Activated CD4-positive, alpha-beta T cell treated with anti-CD3 and anti-CD28 coated beads, Interleukin-2, Interleukin-4, amounts not matched to agents 100 ng/mL and 50 ng/mL, durations not matched to agents 16 hours and 8 hours (primary cell): ENCODE measurements around the gene PCCA.
"Not testable (repeated sequence)": the region's sequence is repeated elsewhere in the genome, so short reads cannot be mapped to it uniquely, and the experiment has no call there.

ENCODE experiments used
- DNase-seq: peaks from one replicate; pipeline ENCODE4 v3.0.0-alpha.2; 2020; ENCODE audit warnings: low spot score

The PCCA gene

DNA sequence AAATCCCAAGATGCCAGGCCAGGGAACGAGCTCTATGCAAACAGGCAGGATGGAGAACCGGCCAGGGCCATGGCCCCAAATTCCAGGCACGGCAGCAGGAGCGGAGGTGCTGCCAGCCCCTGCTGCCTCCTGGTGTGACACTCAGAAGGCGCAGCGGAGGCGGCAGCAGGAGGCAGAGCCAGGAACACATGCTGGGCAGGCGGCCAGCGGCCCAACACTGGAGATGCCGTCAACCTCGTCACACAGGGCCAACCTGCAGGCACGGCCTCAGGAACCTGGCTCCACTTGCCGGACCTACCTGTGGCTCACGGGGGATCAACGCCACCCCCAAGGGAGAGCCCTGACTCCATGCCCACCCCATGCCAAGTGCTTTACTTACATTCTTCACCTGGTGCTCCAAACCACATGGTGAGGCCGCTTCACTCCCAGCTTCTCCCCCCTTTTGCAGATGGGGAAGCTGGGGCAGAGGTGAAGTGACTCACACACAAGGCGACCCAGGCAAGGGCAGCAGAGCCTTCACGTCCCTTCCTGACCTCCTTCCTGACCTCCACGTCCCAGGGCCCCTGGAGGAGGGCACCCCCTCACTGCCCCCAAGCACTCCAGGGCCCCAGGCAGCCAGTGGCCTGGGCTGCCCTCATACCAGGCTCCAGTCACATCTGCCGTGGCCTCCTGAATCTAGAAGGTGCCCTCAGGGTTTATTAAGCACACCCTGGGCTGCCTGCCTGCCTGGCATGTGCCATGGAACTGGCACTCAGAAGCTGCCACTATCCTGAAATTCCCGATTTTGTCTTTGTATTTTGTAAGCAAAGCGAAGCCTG lies 456.2 kb downstream of the PCCA start:
- DNase-seq: no peak

DNA sequence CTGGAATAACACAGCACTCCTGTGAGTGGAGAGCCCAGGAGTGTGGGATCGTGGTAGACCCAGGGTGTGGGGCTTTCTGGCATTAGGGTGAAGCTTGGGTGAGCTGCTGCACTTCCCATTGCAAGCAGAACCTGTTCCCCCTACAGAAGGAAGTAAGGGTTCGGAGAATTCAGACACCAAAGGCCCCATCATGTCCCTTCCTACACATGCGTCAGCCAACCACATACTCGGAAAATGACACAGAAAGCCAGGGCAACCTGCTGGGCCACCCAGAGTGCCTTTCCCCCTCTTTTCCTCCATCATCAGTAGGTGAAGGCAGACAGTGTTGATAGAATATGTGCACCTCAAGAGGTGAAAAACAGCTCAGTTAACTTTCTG lies 456.8 kb downstream of the PCCA start:
- no peak for DNase-seq

DNA sequence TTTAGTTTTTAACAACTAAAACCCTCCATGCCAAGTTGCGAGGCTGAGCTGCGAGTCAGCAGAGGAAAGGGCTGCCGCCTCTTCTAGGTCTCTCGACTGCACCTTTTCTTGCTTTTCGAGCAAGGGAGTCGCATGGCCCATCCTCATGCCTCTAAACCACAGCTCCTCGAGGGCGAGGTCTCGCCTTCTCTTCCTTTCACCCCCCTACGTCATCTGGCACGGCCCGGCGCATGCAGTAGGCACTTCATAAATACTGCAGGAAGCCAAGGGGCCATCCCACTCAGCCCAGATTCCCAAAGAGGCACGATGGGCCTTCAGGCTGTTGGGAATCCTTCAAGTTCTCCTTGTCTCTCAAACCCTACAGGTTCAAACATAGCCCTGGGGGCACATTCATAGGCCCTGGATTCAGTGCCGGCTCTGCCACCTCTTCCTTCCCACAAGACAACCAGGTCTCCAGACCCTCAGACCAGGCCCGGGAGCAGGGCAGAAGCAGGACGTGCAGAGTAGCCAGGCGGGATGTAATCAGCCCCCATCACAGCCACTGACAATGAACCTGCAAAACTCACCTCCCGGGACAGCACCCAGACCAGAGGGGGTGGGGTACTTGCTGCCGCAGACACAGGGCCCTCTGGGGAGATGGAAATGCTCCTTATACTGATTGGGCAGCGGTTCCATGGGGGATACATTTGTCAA lies 458.0 kb downstream of the PCCA start:
- no peak for DNase-seq

DNA sequence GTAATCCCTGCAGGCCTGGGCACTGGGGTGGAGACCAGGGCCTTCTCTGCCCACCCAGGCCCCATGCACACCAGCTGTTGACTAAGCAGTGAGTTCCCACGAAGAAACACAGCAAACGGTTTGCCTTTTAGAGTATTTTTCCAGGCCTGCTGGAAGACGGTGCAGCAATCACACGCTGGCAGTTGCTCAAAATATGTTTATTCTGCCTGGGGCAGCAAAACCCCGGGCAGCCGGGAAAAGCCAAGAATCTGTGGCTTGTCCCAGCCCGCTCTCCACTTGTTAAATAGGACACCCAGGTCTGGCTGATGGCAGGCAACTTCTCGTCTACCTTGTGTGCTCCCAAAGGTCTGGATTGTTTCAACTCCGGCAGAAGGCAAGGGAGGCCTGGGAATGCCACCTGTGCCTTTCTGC lies 458.9 kb downstream of the PCCA start:
- DNase-seq: no peak

DNA sequence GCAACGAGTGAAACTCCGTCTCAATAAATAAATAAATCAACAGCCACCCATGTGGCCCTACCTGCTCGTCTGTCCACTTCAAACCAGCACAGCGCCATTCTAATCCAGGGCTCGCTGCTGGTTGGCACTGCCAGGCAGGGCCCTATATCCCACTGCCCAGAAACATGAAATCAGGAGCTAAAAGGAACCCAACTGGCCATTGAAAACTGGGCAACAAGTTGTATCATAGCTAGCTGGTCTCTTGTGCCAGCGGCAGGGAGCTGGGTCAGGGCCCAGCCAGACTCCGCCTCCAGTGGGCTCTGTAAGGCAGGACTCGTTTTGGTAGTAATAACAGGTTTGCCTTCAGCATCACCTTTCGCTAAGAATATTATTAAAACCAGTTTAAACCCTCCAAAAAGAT lies 460.4 kb downstream of the PCCA start:
- no peak for DNase-seq

DNA sequence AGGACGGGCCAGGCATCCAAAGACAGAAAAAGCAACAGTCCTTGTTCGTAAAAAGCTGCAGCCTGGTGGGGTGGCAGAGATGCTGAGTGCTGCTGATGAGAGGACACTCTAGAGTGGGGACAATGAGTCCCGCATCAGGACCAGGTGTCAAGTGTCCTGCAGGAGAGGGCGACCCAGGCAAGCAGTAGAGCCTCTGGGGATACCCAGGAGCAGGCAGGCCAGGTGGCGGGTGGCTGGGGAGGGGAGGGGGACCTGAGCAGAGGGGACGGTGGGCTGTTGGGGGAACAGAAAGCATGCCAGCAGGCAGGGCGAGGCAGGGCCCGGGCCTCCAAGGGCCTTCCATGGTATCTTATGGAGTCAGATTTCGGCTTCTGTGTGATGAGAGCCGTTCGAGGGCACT lies 463.9 kb downstream of the PCCA start:
- DNase-seq: no peak

DNA sequence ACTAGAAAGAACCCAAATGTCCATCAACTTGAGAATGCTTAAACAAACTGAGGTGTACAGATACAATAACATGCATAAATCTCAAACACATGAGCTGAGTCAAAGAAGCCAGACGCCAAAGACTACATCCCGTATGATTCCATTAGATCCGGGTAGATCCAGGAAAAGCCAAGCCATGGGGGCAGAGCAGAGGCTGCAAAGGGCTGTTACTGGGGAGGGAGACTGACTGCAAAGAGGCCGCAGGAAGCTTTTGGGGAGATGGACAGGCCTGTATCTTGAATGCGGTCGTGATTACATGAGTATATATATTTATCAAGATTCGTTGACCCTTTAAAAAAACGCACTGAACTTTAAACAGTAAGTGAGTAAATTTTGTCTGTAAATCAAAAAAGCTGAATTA lies 471.0 kb downstream of the PCCA start:
- no peak for DNase-seq

DNA sequence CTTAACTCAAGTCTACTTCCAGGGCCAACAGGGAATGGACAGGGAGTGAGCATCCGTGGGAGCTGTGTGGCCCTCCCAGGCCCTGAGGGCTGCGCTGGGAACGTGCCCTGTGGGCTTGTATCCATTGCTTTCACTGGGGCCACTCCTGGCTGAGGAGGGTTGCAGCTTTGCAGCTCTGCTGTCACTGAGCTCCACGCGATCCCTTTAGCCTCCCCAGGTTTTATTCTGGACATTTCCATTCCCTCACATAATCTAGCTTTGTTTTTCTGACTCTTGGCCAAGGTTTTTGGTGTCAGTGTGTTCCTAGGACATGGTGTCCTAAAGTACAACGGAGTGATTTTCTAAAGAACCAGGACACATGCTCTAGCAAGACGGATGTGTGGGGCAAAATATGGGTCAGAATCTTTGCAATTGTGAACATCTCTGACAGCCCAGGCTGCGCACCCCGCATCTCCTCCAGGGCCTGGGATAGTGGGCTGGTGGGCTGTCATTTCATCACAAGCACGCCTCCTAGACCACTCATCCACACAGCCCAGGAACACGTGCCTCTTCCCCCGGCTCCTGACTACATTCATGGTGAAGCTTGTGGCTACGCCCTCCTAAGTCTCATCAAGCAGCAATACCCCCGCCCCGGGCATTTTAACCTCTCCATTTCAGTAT lies 471.7 kb downstream of the PCCA start:
- no peak for DNase-seq

DNA sequence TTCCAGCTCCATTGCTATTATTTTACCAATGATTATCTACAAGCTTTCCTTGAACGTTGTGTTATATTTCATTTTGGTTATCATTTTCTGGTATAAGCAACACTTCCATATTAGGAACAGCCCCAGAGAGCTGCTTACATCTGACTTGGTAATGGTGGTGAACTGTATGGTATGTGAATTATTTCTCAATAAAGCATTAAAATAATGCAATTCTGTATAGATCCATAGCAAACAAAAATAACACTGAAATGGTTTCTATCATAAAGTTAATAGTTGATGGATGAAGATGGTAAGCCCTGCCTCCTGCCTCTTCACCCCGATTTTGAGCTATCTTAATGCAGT lies 472.2 kb downstream of the PCCA start:
- no peak for DNase-seq

DNA sequence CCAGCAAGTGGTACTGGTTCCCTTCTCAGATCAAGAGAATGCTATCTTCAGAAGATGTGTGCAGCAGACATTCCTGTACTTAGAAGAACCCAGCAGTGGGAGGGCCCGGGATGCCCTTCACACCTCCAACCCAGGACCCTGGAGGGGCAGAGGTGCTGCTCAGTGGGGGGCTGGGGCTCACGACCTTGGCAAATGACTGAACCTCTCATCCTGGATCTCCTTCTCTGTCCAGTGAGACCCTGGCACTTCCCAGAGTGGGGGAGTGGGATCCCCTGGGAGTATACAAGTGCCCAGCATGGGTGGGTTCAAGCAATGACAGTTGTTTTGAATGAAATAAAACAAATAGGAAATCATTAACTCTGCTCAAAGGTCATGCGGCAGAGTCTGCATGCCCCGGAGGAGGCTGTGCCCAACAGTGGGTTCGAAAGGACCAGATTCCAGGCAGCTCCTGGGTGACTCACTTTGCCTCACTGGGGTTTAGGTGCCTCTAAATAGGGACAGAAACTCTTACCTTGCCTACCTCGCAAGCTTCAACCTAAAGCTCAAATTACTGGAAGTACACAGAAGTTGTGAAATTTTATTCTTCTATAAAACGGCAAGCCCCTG lies 472.8 kb downstream of the PCCA start:
- DNase-seq: no peak

DNA sequence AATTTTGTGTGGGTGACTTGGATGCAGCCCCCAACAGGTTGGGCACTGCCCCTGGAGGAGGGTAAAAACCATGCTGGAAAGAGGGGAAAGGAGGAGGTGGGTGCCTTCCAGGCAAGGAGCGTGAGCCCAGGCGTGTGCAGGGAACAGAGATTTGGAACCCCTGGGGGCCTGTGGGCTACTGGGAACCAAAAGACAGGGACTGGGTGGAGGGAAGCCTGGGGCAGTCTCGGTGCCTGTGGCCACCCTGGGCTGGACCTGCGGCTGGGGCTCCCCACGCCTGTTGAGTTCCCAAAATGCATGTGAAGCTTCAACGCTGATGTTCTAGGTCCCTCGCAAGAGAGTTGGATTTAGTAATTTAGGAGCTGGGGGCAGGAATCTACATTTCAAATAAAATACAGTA lies 474.9 kb downstream of the PCCA start:
- DNase-seq: no peak

DNA sequence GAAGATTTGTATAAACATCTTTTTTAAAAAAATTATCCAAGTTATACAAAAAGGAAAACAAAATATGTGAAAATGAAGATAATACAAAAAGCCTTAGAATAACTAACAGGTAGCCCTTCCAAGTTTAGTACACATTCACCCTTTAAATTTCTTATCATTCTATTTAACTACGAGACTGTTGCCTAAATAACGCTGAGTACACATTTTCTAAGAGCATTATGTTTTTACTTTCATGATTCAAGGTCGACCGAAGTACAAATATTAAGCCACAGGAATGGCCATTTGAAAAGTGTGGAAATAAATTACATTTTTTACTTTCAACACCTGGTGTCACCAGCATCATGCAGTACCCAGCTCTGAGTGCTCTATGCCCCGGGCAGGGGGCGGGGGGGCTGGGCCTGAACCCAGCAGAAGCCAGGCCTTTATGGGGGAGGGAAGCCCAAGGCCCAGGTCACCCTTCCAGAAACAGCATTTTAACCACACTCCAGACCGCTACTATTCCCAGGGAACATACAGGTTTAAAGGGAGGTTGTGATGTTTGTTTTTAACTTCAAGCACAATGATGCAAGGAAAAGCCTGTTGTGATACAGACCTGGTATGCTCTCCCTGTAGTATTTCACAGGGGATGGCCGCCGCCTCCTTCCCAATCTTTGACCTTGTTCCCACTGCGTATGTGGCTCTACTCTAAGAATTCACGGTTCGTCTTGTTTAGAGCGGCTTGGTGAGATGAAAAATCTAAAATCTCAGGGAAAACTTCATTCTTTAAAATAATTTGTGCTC lies 475.7 kb downstream of the PCCA start:
- no peak for DNase-seq

DNA sequence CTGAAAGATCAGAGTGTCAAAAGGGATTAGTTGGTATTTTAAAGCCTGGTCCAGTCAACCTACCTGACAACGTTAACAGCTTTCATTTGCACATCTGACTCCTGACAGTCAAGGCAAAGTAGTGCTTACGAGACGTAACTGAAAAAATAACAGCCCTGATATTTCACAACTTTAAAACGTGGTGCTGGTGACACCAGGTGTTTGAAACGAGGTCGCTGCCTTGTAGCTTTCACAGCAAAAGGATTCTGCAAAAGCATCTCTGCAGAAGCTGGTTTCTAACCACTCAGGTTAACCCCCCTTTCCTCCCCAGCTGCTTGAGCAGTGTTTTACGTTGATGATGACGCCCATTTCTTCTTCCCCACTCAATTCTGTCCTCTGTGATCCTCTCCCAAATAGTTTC lies 476.4 kb downstream of the PCCA start:
- DNase-seq: no peak

DNA sequence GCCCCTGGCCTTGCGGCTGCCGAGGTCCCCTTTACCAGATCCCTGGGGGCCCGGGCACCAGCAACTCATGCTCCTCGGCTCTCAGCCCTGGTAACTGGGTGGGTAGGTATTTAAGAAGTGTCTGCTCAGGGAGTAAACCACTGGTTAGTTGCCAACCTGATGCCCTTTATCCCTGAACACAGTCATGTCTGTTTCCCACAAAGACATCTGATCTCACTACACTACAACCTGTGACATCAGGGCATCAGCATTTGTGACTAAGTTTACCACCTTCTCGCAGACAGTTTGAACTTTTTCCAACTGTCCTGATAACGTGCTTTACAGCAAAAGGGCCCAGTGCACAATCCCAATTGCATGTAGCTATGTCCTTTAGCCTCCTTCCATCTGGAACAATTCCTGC lies 477.6 kb downstream of the PCCA start:
- DNase-seq: no peak

DNA sequence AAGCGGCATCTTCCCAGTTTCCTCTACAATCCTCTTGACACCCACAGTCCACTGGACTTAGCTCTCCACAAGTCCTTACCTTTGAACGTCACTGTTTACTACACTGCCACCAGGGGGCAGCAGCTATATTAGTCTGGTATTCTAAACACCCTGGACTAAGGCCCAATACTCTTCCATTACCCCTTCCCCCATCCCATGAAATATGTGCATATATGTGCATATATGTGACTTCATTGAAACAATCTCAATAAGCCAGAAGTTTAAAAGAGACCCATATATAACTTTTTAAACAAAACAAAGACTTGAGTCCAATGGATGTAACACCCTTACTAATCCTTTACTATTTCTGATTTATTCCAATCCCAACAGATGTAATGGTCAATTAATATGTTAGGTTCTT lies 484.2 kb downstream of the PCCA start:
- DNase-seq: peak; percentile 72

DNA sequence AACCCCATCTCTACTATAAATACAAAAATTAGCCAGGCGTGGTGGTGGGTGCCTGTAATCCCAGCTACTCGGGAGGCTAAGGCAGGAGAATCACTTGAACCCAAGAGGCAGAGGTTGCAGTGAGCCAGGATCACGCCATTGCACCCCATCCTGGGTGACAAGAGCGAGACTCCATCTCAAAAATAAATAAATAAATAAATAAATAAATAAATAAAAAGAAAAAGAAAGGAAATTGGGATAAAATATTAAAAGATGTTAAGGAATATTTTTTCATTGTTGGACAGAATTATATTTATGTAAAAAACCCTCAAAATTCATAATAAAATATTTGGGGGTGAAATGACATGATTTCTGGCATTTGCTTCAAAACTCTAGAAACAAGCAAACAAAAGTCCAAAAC lies 488.3 kb downstream of the PCCA start:
- DNase-seq: not testable (repeated sequence)
